Activated naive CD8-positive, alpha-beta T cell treated with anti-CD3 and anti-CD28 coated beads, Interleukin-2, amount 10 ng/mL, durations not matched to agents 7 days and 5 days (primary cell): ENCODE measurements around the gene SLFN14. TPM values are rescaled to one million over a fixed set of nuclear protein-coding genes. Genes with fewer than 3 reads are reported as not detected.
A peak's percentile ranks its signal among the peaks of the same experiment; 100 is the strongest.
"Not testable (repeated sequence)": the region's sequence is repeated elsewhere in the genome, so short reads cannot be mapped to it uniquely, and the experiment has no call there.

Experiments
- ATAC-seq: fragments of 150-1000 bp; cut with Tn5 transposase; one replicate; pipeline ENCODE4 v1.10.0; 2021; ENCODE audit warnings: low read depth, moderate library complexity
- POLR2A ChIA-PET: fragments of 350-600 bp; sonication (Branson Sonifier 250); formaldehyde crosslinking; loops from one replicate; lab custom pipeline; 2021; ENCODE audit warnings: antibody characterized with exemption; lab: Charles Lee
- DNase-seq: peaks from one replicate; pipeline ENCODE4 v3.0.0; 2021
- H3K27ac Mint-ChIP-seq: one replicate; pipeline ENCODE4 v1.8.0; 2022; ENCODE audit warnings: mild to moderate bottlenecking, mixed read lengths
- H3K27me3 Mint-ChIP-seq: one replicate; pipeline ENCODE4 v1.8.0; 2022; ENCODE audit warnings: mild to moderate bottlenecking, moderate library complexity, mixed read lengths
- H3K36me3 Mint-ChIP-seq: one replicate; pipeline ENCODE4 v1.8.0; 2021; ENCODE audit warnings: mild to moderate bottlenecking, mixed read lengths
- H3K4me1 Mint-ChIP-seq: one replicate; pipeline ENCODE4 v1.8.0; 2021; ENCODE audit warnings: mixed read lengths
- H3K4me3 Mint-ChIP-seq: one replicate; pipeline ENCODE4 v1.8.0; 2022; ENCODE audit warnings: mild to moderate bottlenecking, moderate library complexity, mixed read lengths
- H3K9me3 Mint-ChIP-seq: one replicate; pipeline ENCODE4 v1.8.0; 2021; ENCODE audit warnings: mixed read lengths
- total RNA-seq, 2 experiments: library from RNA; stranded (reverse); gene quantifications; one replicate each; pipeline ENCODE4 v1.2.3, GENCODE V29; 2021

Gene SLFN14
- total RNA-seq, 2 experiments from 2014 or later, result not detected

DNA sequence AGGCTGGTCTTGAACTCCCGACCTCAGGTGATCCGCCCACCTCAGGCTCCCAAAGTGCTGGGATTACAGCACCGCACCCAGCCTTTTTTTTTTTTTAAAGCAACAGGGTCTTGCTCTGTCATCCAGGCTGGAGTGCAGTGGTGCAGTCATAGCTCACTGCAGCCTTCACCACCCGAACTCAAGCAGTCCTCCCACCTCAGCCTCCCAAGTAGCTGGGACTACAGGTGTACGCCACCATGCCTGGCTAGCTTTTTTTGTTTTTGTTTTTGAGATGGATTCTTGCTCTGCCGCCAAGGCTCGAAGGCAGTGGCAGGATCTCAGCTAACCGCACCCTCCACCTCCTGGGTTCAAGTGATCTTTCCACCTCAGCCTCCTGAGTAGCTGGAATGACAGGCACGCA lies 25.2 kb downstream of the SLFN14 start:
- peak overlapping the region; percentile 94 for H3K4me3 Mint-ChIP-seq
- not testable (repeated sequence) for DNase-seq, ATAC-seq, H3K27me3 Mint-ChIP-seq, H3K9me3 Mint-ChIP-seq
- POLR2A ChIA-PET, result interaction anchor here (0.7 to 7.2 kb wide), 11 partner anchors 9 to 321 kb away, joined by 3 to 172 read pairs (median 16); partner anchors contain the start of genes PEX12, SLFN11 and SLFN5
- H3K27ac Mint-ChIP-seq, result peak overlapping the region; percentile 99
- peaks cover 47% of the 10 kb centered on the region for H3K36me3 Mint-ChIP-seq
- peaks cover 50% of the 10 kb centered on the region for H3K4me1 Mint-ChIP-seq

GRCh38 chr17:35534576-35535093 lies 26.0 kb downstream of the SLFN14 start:
- POLR2A ChIA-PET, result interaction anchor here (0.7 to 7.2 kb wide), 14 partner anchors 8 to 367 kb away, joined by 3 to 172 read pairs (median 9); partner anchors contain the start of genes PEX12, SLFN11, SLFN13 and SLFN5
- H3K4me1 Mint-ChIP-seq, result peaks cover 48% of the 10 kb centered on the region

GRCh38 chr17:35531160-35531559 lies 29.5 kb downstream of the SLFN14 start:
- no peaks in the 10 kb centered on the region for H3K27me3 Mint-ChIP-seq
- H3K27ac Mint-ChIP-seq, result no peak overlapping the region
- H3K4me1 Mint-ChIP-seq, result peaks cover 59% of the 10 kb centered on the region
- POLR2A ChIA-PET, result interaction anchor here (0.7 to 1.9 kb wide), 2 partner anchors 10 to 14 kb away, joined by 3 to 5 read pairs; no protein-coding TSS in a partner anchor
- peak overlapping the region; percentile 85 for H3K4me3 Mint-ChIP-seq
- no peak for ATAC-seq
- no peak for DNase-seq
- peaks cover 5% of the 10 kb centered on the region for H3K9me3 Mint-ChIP-seq
- peaks cover 75% of the 10 kb centered on the region for H3K36me3 Mint-ChIP-seq

More at GRCh38 chr17:35534576-35535093, 26.0 kb downstream of the SLFN14 start:
- H3K36me3 Mint-ChIP-seq, result peaks cover 53% of the 10 kb centered on the region
- no peaks in the 10 kb centered on the region for H3K9me3 Mint-ChIP-seq
- no peak for ATAC-seq
- H3K27ac Mint-ChIP-seq, result peak overlapping the region; percentile 99
- no peaks in the 10 kb centered on the region for H3K27me3 Mint-ChIP-seq
- DNase-seq, result no peak
- H3K4me3 Mint-ChIP-seq, result peak overlapping the region; percentile 94

DNA sequence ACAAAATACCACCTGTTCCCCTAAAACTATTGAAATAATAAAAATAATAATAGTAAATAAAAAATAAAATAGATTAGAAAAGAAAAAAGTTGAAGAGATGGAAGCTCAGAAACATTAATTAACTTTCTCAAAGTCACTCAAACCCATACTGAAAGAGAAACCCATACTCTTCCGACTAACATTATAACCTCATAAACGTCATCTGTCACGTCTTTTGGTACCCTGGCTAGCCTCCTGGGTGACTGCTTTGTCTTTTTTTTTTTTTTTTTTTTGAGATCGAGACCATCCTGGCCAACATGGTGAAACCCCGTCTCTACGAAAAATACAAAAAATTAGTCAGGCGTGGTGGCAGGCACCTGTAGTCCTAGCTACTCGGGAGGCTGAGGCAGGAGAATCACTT lies 30.8 kb downstream of the SLFN14 start:
- H3K27ac Mint-ChIP-seq, result no peak overlapping the region
- H3K4me3 Mint-ChIP-seq, result peak overlapping the region; percentile 64
- DNase-seq, result no peak
- no peak for ATAC-seq
- H3K27me3 Mint-ChIP-seq, result no peaks in the 10 kb centered on the region
- POLR2A ChIA-PET, result interaction anchor here (1.9 kb wide), 1 partner anchor 8 kb away, joined by 5 read pairs; no protein-coding TSS in a partner anchor
- H3K4me1 Mint-ChIP-seq, result peaks cover 72% of the 10 kb centered on the region
- H3K36me3 Mint-ChIP-seq, result peaks cover 75% of the 10 kb centered on the region
- H3K9me3 Mint-ChIP-seq, result peaks cover 5% of the 10 kb centered on the region

DNA sequence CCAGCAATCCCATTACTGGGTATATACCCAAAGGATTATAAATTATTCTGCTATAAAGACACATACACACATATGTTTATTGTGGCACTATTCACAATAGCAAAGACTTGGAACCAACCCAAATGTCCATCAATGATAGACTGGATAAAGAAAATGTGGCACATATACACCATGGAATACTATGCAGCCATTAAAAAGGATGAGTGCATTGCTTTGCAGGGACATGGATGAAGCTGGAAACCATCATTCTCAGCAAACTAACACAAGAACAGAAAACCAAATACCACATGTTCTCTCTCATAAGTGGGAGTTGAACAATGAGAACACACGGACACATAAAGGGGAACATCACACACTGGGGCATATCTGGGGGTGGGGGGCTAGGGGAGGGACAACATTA lies 31.3 kb downstream of the SLFN14 start:
- peaks cover 71% of the 10 kb centered on the region for H3K4me1 Mint-ChIP-seq
- POLR2A ChIA-PET, H3K27ac Mint-ChIP-seq, ATAC-seq, H3K27me3 Mint-ChIP-seq, H3K9me3 Mint-ChIP-seq, DNase-seq: not testable (repeated sequence)
- peaks cover 71% of the 10 kb centered on the region for H3K36me3 Mint-ChIP-seq
- H3K4me3 Mint-ChIP-seq, result peak overlapping the region; percentile 32

DNA sequence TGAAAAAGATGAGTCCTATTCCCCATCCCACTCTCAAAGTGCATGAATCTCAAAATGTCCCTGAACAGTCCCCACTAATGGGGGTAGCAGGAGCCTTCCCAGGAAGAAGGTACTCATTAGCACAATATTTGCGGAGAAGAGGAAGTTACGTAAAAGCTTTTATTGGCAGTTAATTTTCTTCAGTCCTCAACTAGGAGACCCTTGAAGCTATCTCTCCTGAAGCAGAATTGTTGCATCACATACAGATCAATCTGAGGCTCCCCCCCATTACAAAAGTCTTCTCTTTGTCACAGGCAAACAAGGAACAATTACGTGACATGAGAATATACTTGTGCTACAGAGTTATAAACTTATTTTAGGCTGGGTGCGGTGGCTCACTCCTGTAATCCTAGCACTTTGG lies 37.3 kb downstream of the SLFN14 start:
- no peaks in the 10 kb centered on the region for H3K9me3 Mint-ChIP-seq
- ATAC-seq, result no peak
- H3K27me3 Mint-ChIP-seq, result no peaks in the 10 kb centered on the region
- H3K4me3 Mint-ChIP-seq, result peak overlapping the region; percentile 40
- POLR2A ChIA-PET, result interaction anchor here (4.8 kb wide), 1 partner anchor 14 kb away, joined by 35 read pairs; the partner anchor contains the start of gene SLFN12L
- peaks cover 67% of the 10 kb centered on the region for H3K36me3 Mint-ChIP-seq
- H3K27ac Mint-ChIP-seq, result peak overlapping the region; percentile 40
- DNase-seq, result no peak
- peaks cover 89% of the 10 kb centered on the region for H3K4me1 Mint-ChIP-seq

DNA sequence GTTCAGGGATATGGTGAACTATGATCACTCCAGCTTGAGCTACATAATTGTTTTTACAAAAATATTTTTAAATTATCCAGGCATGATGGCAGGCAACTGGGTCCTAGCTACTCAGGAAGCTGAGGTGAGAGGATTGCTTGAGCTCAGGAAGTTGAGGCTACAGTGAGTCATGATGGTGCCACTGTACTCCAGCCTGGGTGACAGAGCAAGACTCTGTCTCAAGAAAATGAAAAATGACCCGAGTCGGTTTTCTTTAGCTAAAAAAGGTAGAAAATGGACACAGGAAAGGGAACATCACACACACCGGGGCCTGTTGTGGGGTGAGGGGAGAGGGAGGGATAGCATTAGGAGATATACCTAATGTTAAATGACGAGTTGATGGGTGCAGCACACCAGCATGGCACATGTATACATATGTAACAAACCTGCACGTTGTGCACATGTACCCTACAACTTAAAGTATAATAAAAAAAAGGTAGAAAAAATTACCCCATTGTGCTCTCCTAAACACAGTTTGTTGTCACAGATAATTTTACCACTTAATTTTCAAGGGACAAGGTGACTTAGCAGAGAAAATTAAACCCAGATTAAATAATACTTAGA lies 38.9 kb downstream of the SLFN14 start:
- H3K27me3 Mint-ChIP-seq, H3K9me3 Mint-ChIP-seq, DNase-seq: not testable (repeated sequence)
- ATAC-seq, result peak; percentile 93
- POLR2A ChIA-PET, result interaction anchor here (0.8 to 4.8 kb wide), 5 partner anchors 9 to 209 kb away, joined by 4 to 35 read pairs (median 5); partner anchors contain the start of gene SLFN12L
- Mint-ChIP-seq H3K4me1 (peaks cover 89% of the 10 kb centered on the region), H3K27ac (peak overlapping the region; percentile 84), H3K36me3 (peaks cover 67% of the 10 kb centered on the region), H3K4me3 (peak overlapping the region; percentile 78)

DNA sequence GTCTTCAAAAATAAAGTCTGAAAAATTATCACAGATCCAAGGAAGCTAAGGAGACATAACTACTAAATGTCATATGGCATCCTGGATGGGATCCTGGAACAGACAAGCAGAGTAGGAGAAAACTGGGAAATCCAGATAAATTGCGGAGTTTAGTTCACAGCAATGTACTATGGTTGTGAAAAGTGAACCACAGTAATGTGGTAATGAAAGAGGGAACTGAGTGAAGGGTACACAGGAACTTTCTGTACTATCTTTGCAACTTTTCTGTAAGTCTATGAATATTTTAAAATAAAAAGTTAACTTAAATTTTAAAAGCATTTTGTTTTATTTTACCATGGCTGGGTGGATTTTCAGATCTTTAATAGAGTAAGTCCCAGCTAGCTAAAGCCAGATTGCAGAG lies 39.5 kb downstream of the SLFN14 start:
- DNase-seq, result no peak
- peaks cover 64% of the 10 kb centered on the region for H3K36me3 Mint-ChIP-seq
- no peak for ATAC-seq
- H3K4me1 Mint-ChIP-seq, result peaks cover 87% of the 10 kb centered on the region
- H3K27me3 Mint-ChIP-seq, result no peaks in the 10 kb centered on the region
- H3K9me3 Mint-ChIP-seq, result no peaks in the 10 kb centered on the region
- POLR2A ChIA-PET, result interaction anchor here (0.8 to 4.8 kb wide), 5 partner anchors 10 to 208 kb away, joined by 4 to 35 read pairs (median 5); partner anchors contain the start of gene SLFN12L
- H3K27ac Mint-ChIP-seq, result peak overlapping the region; percentile 46
- peak overlapping the region; percentile 78 for H3K4me3 Mint-ChIP-seq

DNA sequence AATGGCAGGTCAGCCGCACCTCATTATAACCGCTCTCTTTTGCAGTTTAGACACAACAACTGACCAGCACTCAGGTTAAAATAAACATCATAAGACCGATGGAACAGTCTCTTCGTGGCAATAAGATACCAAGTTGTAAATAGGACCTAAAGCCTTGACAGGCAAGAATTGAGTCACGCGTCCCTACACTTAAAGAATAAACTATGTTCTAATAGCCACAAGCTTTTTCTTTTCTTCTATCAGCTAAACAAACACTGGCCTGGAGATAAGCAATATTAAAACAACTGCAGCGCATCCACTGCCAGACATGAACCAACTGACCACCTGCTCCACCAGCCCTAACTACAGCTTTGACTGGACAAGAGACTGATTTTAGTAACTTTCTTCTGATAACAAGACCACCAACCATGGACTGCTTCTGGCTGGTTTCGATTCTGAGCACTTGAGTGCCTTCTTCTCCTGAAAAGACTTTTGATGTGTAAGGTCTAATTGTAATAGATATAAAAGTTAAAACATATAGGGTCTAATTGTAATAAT lies 40.6 kb downstream of the SLFN14 start:
- no peaks in the 10 kb centered on the region for H3K27me3 Mint-ChIP-seq
- no peak overlapping the region for H3K27ac Mint-ChIP-seq
- POLR2A ChIA-PET, result no interaction called here
- no peaks in the 10 kb centered on the region for H3K9me3 Mint-ChIP-seq
- ATAC-seq, result no peak
- H3K4me3 Mint-ChIP-seq, result peak overlapping the region; percentile 53
- DNase-seq, result no peak
- peaks cover 58% of the 10 kb centered on the region for H3K36me3 Mint-ChIP-seq
- peaks cover 85% of the 10 kb centered on the region for H3K4me1 Mint-ChIP-seq

- Mint-ChIP-seq H3K36me3 (peaks cover 59% of the 10 kb centered on the region), H3K4me3 (peak overlapping the region; percentile 53), H3K4me1 (peaks cover 86% of the 10 kb centered on the region), H3K9me3 (no peaks in the 10 kb centered on the region), H3K27me3 (no peaks in the 10 kb centered on the region), H3K27ac (no peak overlapping the region)
- DNase-seq, result no peak
- POLR2A ChIA-PET, result no interaction called here
- ATAC-seq, result no peak
These were observed 41.2 kb downstream of the SLFN14 start for GRCh38 chr17:35519439-35519838.

DNA sequence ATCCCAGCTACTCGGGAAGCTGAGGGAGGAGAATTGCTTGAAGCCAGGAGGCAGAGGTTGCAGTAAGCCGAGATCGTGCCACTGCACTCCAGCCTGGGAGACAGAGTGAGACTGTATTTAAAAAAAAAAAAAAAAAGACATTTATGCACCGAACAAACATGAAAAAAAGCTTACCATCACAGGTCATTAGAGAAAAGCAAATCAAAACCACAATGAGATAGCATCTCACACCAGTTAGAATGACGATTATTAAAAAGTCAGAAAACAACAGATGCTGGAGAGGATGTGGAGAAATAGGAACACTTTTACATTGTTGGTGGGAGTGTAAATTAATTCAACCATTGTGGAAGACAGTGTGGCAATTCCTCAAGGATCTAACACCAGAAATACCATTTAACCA lies 42.2 kb downstream of the SLFN14 start:
- Mint-ChIP-seq H3K27ac (peak overlapping the region; percentile 47), H3K4me3 (peak overlapping the region; percentile 62), H3K36me3 (peaks cover 63% of the 10 kb centered on the region), H3K4me1 (peaks cover 82% of the 10 kb centered on the region)
- DNase-seq, ATAC-seq, H3K27me3 Mint-ChIP-seq, POLR2A ChIA-PET, H3K9me3 Mint-ChIP-seq: not testable (repeated sequence)

DNA sequence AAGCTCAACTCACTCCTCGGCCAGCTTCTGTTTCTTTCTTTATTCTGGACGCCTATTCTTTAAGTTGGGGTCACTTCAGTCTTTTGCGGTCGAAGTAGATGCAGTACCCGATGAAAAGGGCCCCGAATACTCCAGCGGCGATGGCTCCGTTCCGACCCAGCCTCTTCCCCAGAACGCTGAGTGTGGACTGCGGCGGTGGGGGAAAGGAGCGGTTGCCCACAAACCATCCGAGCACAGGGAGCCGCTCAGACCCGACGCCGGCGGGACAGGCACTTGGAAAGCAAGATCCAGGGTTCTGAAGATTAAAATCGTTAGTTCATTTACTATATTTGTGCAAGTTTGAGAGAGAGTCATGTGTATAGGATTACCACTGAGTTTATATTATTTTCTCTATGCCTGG lies 45.6 kb downstream of the SLFN14 start:
- Mint-ChIP-seq H3K27ac (no peak overlapping the region), H3K27me3 (no peaks in the 10 kb centered on the region), H3K4me1 (peaks cover 75% of the 10 kb centered on the region), H3K36me3 (peaks cover 71% of the 10 kb centered on the region), H3K9me3 (no peaks in the 10 kb centered on the region), H3K4me3 (no peak overlapping the region)
- ATAC-seq, result no peak
- POLR2A ChIA-PET, result interaction anchor here (0.6 to 1.7 kb wide), 3 partner anchors 9 to 87 kb away, joined by 3 to 5 read pairs (median 3); no protein-coding TSS in a partner anchor
- DNase-seq, result no peak

GRCh38 chr17:35514564-35514963 lies 46.1 kb downstream of the SLFN14 start:
- H3K36me3 Mint-ChIP-seq, result peaks cover 70% of the 10 kb centered on the region
- no peaks in the 10 kb centered on the region for H3K9me3 Mint-ChIP-seq
- DNase-seq (no peak), ATAC-seq (no peak)
- H3K4me1 Mint-ChIP-seq, result peaks cover 75% of the 10 kb centered on the region
- no peaks in the 10 kb centered on the region for H3K27me3 Mint-ChIP-seq
- no peak overlapping the region for H3K27ac Mint-ChIP-seq
- POLR2A ChIA-PET, result interaction anchor here (1.4 to 1.7 kb wide), 2 partner anchors 10 to 21 kb away, joined by 3 to 5 read pairs; no protein-coding TSS in a partner anchor
- H3K4me3 Mint-ChIP-seq, result no peak overlapping the region
